ENCODE measurements around the gene TLE4.

TLE4 gene

GRCh38 chr9:79667120-79667519, 95.4 kb downstream of the TLE4 start:
- DNase-seq = no peak

GRCh38 chr9:79667817-79668436, 96.2 kb downstream of the TLE4 start:
- DNase-seq = peak; percentile 98

- DNase-seq = no peak
These were observed 97.2 kb downstream of the TLE4 start for GRCh38 chr9:79668956-79669355.

GRCh38 chr9:79670269-79670961, 98.7 kb downstream of the TLE4 start:
- DNase-seq = no peak

- DNase-seq = no peak
These were observed 99.8 kb downstream of the TLE4 start for GRCh38 chr9:79671558-79671957.

DNA sequence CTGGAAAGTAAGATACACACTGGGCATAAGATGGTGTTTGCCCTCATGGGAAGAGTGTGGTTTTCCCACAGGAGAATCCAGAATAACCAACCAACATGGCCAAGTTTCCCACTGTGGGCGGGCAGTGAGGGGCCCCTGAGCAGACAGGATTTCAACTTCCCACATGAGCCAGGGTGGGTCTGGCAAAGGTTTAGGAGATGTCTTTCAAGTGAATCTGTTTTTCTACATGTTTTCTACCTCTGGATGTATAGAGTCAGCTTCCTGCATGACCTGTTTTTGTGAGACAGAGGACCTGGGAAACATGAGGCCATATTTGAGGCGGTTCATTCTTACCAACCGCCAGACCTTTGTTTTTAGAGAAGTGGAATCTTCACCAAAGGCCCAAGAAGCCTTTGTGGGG, 100.5 kb downstream of the TLE4 start:
- no peak for DNase-seq

DNA sequence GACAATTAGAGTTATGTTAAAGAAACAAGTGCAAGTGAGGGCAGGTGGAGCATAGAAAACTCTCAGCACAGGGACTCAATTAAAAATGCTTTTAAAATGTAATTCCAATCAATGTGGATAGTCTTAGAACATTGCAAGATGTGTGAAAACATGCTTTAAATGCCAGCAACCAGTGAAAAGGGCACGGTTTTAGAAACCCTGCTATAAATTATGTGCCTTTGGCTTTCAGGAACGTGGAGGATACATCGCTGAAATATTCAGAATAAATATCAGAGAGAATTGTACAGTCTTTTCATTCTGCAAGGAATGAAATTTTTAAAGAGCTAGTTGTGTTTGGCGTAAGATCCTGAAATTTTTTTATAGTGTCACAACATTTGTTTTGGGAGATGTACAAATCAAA, 101.1 kb downstream of the TLE4 start:
- no peak for DNase-seq

DNA sequence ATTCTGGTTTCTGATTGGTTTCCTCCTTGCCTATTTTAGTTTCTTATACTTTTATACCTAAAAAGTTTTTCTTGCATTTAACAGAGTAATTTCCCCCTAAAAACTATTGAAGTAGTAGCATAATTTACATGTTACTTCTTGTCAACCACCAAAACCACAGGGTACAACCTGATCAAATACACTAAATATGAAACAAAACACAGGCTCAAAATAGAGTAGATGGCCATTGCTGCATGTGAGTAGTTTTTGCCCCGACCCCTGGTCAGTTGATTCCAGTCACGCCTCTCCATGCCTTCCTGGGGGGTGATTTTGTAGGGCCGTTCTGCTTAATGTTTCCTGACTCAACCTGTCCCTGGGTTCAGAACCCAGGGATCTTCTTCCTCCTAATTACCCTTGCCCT, 101.8 kb downstream of the TLE4 start:
- no peak for DNase-seq

DNA sequence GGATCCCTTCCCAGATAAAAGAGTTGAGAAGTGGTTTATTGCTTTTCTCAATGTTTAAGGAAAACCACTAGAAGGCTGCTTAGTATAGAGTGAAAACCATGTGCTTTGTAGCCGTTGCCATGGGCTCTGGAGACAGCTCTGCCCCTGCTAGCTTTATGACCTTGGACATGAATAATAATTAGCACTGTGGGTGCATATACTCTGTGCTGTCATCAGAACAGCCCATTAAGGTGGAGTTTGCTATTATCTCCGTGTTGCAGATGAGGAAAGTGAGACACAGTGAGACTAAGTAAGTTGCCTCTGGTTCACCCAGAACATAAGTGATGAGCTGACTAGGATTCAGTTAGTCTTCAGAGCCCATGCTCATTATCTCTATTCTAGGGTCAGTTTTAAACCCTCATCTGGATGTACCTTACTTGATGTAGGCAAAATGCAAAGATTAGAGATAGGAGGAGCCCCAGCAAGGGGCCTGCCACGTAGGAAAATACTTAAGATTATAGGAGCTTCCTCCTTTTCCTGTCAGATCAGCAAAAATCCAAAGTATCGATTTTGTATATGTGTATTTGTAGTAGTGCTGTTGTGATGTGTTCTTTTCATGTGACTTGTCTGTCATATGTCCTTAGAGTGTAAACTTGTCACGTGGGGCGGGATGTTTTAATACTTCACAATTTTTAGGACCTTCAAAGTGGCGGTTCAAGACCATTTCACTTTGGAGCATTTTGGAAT, 102.5 kb downstream of the TLE4 start:
- DNase-seq = no peak

- DNase-seq = no peak
These were observed 109.8 kb downstream of the TLE4 start for GRCh38 chr9:79681576-79681975.

DNA sequence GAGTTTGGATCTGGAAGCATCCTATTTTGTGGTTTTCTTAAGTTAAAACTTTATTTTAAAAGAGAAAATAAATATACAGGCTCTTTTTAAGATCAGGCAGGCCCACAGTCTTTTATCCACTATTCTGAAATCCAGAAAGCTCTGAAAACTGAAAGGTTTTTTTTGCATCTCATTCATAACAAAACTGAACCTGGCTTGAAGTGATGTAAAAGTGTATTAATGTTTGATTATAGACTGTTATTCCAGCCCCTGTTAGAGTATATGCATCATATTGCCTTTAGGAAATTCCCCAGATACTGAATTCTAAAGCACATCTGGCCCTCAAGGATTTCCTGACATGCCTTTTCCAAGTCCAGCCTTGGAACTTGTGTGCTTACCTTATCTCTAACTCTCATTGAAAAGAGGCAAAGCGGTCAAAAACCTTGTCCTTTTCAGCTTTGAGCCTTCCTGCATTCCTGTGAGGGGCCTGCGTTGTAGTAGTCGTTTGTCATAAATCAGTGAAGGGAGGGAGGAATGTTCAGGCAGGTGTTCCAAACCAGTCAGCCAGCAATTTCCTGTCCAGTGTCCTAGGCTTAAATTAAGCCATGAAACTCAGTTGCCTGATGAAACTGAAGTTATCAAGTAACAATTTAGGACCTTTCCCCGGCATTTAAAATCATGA, 110.4 kb downstream of the TLE4 start:
- no peak for DNase-seq

DNA sequence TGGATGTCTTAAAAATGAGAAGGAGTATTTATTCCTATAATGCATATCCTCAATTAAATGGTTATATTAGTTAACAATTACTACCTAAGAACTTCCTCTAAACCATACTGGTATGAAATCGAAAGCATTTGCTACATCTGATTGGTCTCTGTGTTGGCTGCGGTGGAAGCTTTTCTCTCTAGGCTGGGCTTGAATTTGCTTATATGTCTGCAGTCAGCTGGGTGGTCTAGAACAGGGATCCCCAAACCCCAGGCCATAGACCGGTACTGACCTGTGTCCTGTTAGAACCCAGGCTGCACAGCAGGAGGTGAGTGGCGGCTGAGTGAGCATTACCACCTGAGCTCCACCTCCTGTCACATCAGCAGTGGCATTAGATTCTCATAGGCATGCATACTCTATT, 112.3 kb downstream of the TLE4 start:
- DNase-seq = no peak

- peak; percentile 30 for DNase-seq
These were observed 113.2 kb downstream of the TLE4 start for GRCh38 chr9:79684711-79685575.

DNA sequence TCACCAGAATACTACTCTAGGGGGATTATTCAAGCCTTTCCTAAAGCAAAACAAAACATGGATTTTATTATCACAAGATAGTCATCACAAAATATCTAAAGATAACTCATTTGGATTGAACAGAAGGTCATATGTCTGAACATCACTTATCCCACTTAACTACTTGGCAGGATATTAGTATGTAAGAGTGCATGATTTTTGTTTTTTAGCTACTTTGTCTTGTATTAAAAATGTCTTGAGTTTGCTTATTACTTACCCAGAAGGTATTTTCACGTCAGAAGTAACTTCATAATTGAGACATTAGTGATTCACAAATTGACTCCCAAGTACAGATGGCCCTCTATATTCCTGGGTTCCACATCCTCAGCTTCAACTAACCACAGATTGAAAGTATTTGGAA, 113.8 kb downstream of the TLE4 start:
- DNase-seq = no peak

GRCh38 chr9:79686381-79687130, 114.8 kb downstream of the TLE4 start:
- DNase-seq = no peak

DNA sequence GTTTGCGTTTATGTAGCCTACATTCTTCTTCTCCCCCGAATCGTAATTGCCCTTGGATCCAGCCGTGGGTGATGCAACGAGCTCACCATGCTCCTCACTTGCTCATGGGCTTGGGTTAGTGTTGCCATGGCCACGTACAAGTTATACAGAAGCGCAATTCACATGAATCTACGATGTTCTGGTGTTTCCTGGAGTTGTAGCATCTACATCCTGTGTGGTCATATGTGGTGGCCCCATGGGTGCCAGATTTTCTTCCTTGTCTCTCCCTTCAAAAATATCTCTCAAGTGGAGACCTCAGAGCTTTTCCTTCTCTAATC, 115.3 kb downstream of the TLE4 start:
- no peak for DNase-seq

GRCh38 chr9:79688363-79688762, 116.6 kb downstream of the TLE4 start:
- DNase-seq = no peak

GRCh38 chr9:79689576-79689975, 117.8 kb downstream of the TLE4 start:
- DNase-seq = no peak

GRCh38 chr9:79691496-79691895, 119.7 kb downstream of the TLE4 start:
- no peak for DNase-seq

- DNase-seq = no peak
These were observed 121.2 kb downstream of the TLE4 start for GRCh38 chr9:79692857-79693571.

DNA sequence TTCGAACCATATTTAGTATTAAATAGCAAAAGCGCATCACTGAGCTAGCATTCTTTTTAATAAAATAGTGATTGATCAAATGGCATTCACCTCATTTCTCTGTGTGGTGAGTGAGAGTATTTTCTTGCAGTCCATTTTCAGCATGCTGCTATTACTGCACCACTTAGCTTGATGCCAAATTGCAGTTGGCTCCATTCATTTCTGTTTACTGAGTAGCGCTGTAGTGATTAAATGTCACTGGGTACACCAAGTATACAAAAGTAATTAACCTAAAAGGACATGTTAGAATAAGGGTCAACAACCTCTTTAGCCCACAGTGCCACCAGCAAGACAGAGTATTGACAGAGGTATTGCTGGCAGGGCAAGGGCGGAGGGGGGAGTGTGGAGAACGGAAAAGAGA, 122.0 kb downstream of the TLE4 start:
- DNase-seq = peak; percentile 3
